Osteoblast (primary cell): Measurements from ENCODE around the gene PTGER3. TPM values are rescaled to one million over a fixed set of nuclear protein-coding genes. Genes with fewer than 3 reads are reported as not detected.

Source experiments
- DNase-seq: peaks from one replicate; pipeline ENCODE4 v3.0.0; 2011; ENCODE audit warnings: low spot score, mixed read lengths; ENCODE audit not compliant: insufficient read length; ENCODE audit errors: missing footprints
- H2AFZ ChIP-seq: 2 replicates; pipeline ENCODE4 v1.6.0; 2011; ENCODE audit warnings: mild to moderate bottlenecking, low read length
- H3K27ac ChIP-seq: 2 replicates; pipeline ENCODE4 v1.5.1; 2011; ENCODE audit warnings: mild to moderate bottlenecking, low read depth, low read length, moderate library complexity
- H3K27me3 ChIP-seq: 2 replicates; pipeline ENCODE4 v1.6.0; 2012; ENCODE audit warnings: mild to moderate bottlenecking, control low read depth, inconsistent platforms, low read length, moderate library complexity; ENCODE audit not compliant: insufficient read depth
- H3K36me3 ChIP-seq: 2 replicates; pipeline ENCODE4 v1.5.1; 2011; ENCODE audit warnings: mild to moderate bottlenecking, low read length, control low read depth, moderate library complexity; ENCODE audit not compliant: insufficient read depth
- H3K4me1 ChIP-seq: 2 replicates; pipeline ENCODE4 v1.5.1; 2011; ENCODE audit warnings: mild to moderate bottlenecking, low read length, control low read depth, moderate library complexity; ENCODE audit not compliant: insufficient read depth
- H3K4me2 ChIP-seq: 2 replicates; pipeline ENCODE4 v1.6.0; 2011; ENCODE audit warnings: mild to moderate bottlenecking, low read length; ENCODE audit not compliant: insufficient read depth
- H3K4me3 ChIP-seq: fragments of 200-600 bp; sonication (generic); 3 replicates; pipeline ENCODE4 v1.5.1; 2012; ENCODE audit warnings: mild to moderate bottlenecking, low read length, inconsistent platforms; ENCODE audit not compliant: insufficient read depth
- H3K79me2 ChIP-seq: 2 replicates; pipeline ENCODE4 v1.6.0; 2012; ENCODE audit warnings: mild to moderate bottlenecking, low read length, control low read depth, inconsistent platforms; ENCODE audit not compliant: insufficient read depth
- H3K9me3 ChIP-seq: 2 replicates; pipeline ENCODE4 v1.5.1; 2011; ENCODE audit warnings: low read depth, low read length, control low read depth
- H4K20me1 ChIP-seq: 2 replicates; pipeline ENCODE4 v1.6.0; 2012; ENCODE audit warnings: mild to moderate bottlenecking, low read length, control low read depth; ENCODE audit not compliant: insufficient read depth
- CTCF ChIP-seq: IDR thresholded peaks from 2 replicates; pipeline ENCODE4 v1.5.1; 2011; ENCODE audit warnings: mild to moderate bottlenecking, low read depth, low read length, moderate library complexity; ENCODE audit errors: extremely low read depth
- total RNA-seq: library from RNA; depleted of rRNA; stranded (reverse); fragments of >200 nt; gene quantifications from 2 replicates; pipeline ENCODE4 v1.2.3, GENCODE V29; 2012

Gene PTGER3
- total RNA-seq, 1 donor, result not detected

- no peak for TF ChIP-seq CTCF
- Histone ChIP-seq H3K27ac (no peak overlapping the region), H4K20me1 (no peaks in the 10 kb centered on the region), H3K27me3 (no peaks in the 10 kb centered on the region), H3K4me2 (no peak overlapping the region), H2AFZ (no peak overlapping the region), H3K36me3 (no peaks in the 10 kb centered on the region), H3K79me2 (no peaks in the 10 kb centered on the region), H3K9me3 (no peaks in the 10 kb centered on the region), H3K4me1 (no peaks in the 10 kb centered on the region), H3K4me3 (no peak overlapping the region)
- no peak for DNase-seq
These were observed 49.8 kb downstream of the PTGER3 start for GRCh38 chr1:70997793-70998192.

- DNase-seq, result no peak
- H4K20me1 ChIP-seq, result no peaks in the 10 kb centered on the region
- H2AFZ ChIP-seq, result no peak overlapping the region
- no peak for TF ChIP-seq CTCF
- no peaks in the 10 kb centered on the region for H3K4me1 ChIP-seq
- H3K36me3 ChIP-seq, result no peaks in the 10 kb centered on the region
- no peak overlapping the region for H3K4me3 ChIP-seq
- no peaks in the 10 kb centered on the region for H3K79me2 ChIP-seq
- H3K27ac ChIP-seq, result no peak overlapping the region
- no peak overlapping the region for H3K4me2 ChIP-seq
- no peaks in the 10 kb centered on the region for H3K9me3 ChIP-seq
- no peaks in the 10 kb centered on the region for H3K27me3 ChIP-seq
These were observed 52.8 kb downstream of the PTGER3 start for GRCh38 chr1:70994753-70995268.

GRCh38 chr1:70993798-70994197, 53.8 kb downstream of the PTGER3 start:
- no peak overlapping the region for H2AFZ ChIP-seq
- no peaks in the 10 kb centered on the region for H3K27me3 ChIP-seq
- H3K9me3 ChIP-seq, result no peaks in the 10 kb centered on the region

GRCh38 chr1:70992521-70992920, 55.1 kb downstream of the PTGER3 start:
- no peak overlapping the region for H3K4me2 ChIP-seq
- no peaks in the 10 kb centered on the region for H3K9me3 ChIP-seq
- TF ChIP-seq CTCF, result no peak
- H3K4me3 ChIP-seq, result no peak overlapping the region
- H3K27me3 ChIP-seq, result no peaks in the 10 kb centered on the region
- H3K27ac ChIP-seq, result no peak overlapping the region
- no peak overlapping the region for H2AFZ ChIP-seq
- H3K4me1 ChIP-seq, result no peaks in the 10 kb centered on the region
- H4K20me1 ChIP-seq, result no peaks in the 10 kb centered on the region
- no peaks in the 10 kb centered on the region for H3K79me2 ChIP-seq
- no peaks in the 10 kb centered on the region for H3K36me3 ChIP-seq
- DNase-seq, result no peak

More at GRCh38 chr1:70993798-70994197, 53.8 kb downstream of the PTGER3 start:
- Histone ChIP-seq H3K4me3 (no peak overlapping the region), H4K20me1 (no peaks in the 10 kb centered on the region), H3K79me2 (no peaks in the 10 kb centered on the region), H3K27ac (no peak overlapping the region), H3K4me2 (no peak overlapping the region), H3K36me3 (no peaks in the 10 kb centered on the region), H3K4me1 (no peaks in the 10 kb centered on the region)
- TF ChIP-seq CTCF, result no peak
- no peak for DNase-seq
